AG04449 (cell line): Measurements from ENCODE around the gene ATP13A2.
A peak's percentile ranks its signal among the peaks of the same experiment; 100 is the strongest.

Experiments used
- CTCF ChIA-PET: fragments of 350-600 bp; formaldehyde crosslinking; extraction: SDS; loops from one replicate; lab custom pipeline; 2021; ENCODE audit warnings: antibody characterized with exemption; lab: Yijun Ruan, JAX
- POLR2A ChIA-PET: fragments of 400-600, 350-600 bp; formaldehyde crosslinking; extraction: SDS; loops from one replicate; lab custom pipeline; 2020; ENCODE audit warnings: antibody characterized with exemption, inconsistent platforms; lab: Yijun Ruan, JAX
- DNase-seq: peaks from one replicate; pipeline ENCODE4 v3.0.0-alpha.2; 2010; ENCODE audit warnings: low read depth, low spot score
- H3K4me3 ChIP-seq: 2 replicates; pipeline ENCODE4 v1.5.1; 2011; ENCODE audit warnings: low read depth, mild to moderate bottlenecking, control low read depth, low read length
- TF ChIP-seq, protein P1 (sequence below): IDR thresholded peaks from one replicate; pipeline ENCODE4 v1.5.1; 2011; ENCODE audit warnings: mild to moderate bottlenecking, moderate library complexity, low read length, control low read depth, inconsistent platforms; ENCODE audit not compliant: insufficient read depth; ENCODE audit errors: missing control alignments

The ATP13A2 gene

DNA sequence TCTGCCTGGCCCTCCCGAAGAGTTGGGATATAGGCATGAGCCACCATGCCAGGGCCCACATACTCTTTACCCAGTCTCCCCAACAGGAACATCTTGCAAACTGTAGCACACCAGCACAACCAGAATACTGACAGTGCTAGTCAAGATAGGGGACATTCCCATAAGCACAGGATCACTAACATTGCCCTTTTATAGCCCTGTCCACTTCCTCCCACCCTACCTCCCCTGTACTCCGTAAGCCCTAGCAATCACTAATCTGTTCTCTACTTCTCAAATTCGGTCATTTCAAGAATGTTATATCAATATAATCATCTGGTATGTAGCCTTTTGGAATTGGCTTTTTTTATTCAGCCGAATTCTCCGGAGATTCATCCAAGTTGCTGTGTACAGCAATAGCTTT is 36.2 kb upstream of the ATP13A2 start:
- H3K4me3 ChIP-seq = no peak overlapping the region
- DNase-seq = no peak
- ChIA-PET CTCF (interaction anchor here (1.2 to 15.7 kb wide), 6 partner anchors 11 to 94 kb away, joined by 3 to 447 read pairs (median 10); no protein-coding TSS in a partner anchor), POLR2A (no interaction called here)
- TF ChIP-seq, protein P1, sequence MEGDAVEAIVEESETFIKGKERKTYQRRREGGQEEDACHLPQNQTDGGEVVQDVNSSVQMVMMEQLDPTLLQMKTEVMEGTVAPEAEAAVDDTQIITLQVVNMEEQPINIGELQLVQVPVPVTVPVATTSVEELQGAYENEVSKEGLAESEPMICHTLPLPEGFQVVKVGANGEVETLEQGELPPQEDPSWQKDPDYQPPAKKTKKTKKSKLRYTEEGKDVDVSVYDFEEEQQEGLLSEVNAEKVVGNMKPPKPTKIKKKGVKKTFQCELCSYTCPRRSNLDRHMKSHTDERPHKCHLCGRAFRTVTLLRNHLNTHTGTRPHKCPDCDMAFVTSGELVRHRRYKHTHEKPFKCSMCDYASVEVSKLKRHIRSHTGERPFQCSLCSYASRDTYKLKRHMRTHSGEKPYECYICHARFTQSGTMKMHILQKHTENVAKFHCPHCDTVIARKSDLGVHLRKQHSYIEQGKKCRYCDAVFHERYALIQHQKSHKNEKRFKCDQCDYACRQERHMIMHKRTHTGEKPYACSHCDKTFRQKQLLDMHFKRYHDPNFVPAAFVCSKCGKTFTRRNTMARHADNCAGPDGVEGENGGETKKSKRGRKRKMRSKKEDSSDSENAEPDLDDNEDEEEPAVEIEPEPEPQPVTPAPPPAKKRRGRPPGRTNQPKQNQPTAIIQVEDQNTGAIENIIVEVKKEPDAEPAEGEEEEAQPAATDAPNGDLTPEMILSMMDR = no peak

DNA sequence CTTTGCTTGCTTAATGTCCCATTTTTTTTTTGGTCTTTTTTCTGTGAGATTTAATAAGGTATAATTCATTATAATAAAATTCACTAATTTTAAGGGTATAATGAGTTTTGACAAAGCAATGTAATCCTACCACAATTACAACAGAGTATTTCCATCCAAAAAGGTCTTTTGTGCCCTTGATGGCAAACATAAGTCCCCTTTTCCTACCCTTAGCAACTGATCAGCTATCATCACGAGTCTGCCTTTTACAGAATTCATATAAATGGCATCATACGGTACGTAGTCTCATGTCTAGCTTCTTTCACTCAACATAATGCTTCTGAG is 34.6 kb upstream of the ATP13A2 start:
- DNase-seq = no peak
- ChIA-PET POLR2A (no interaction called here), CTCF (interaction anchor here (0.7 to 15.7 kb wide), 31 partner anchors 9 to 1963 kb away, joined by 3 to 447 read pairs (median 4); partner anchors contain the start of gene MFAP2)
- no peak overlapping the region for H3K4me3 ChIP-seq
- TF ChIP-seq, protein P1 = no peak

- TF ChIP-seq, protein P1 = peak; percentile 51
- ChIA-PET POLR2A (no interaction called here), CTCF (interaction anchor here (0.7 to 15.7 kb wide), 32 partner anchors 9 to 1964 kb away, joined by 3 to 447 read pairs (median 4); partner anchors contain the start of gene MFAP2)
- H3K4me3 ChIP-seq = no peak overlapping the region
- no peak for DNase-seq
Observed at GRCh38 chr1:17045634-17046333, 34.1 kb upstream of the ATP13A2 start.

- POLR2A ChIA-PET = no interaction called here
- no peak for DNase-seq
- H3K4me3 ChIP-seq = no peak overlapping the region
- TF ChIP-seq, protein P1 = no peak
- CTCF ChIA-PET = interaction anchor here (1.0 to 15.7 kb wide), 15 partner anchors 8 to 135 kb away, joined by 3 to 447 read pairs (median 6); no protein-coding TSS in a partner anchor
Observed at GRCh38 chr1:17045150-17045549, 33.4 kb upstream of the ATP13A2 start.

GRCh38 chr1:17043676-17044075 is 31.9 kb upstream of the ATP13A2 start:
- CTCF ChIA-PET = interaction anchor here (3.1 to 15.7 kb wide), 3 partner anchors 10 to 90 kb away, joined by 15 to 447 read pairs (median 25); no protein-coding TSS in a partner anchor

GRCh38 chr1:17040135-17040534 is 28.4 kb upstream of the ATP13A2 start:
- CTCF ChIA-PET = interaction anchor here (15.7 kb wide), 1 partner anchor 86 kb away, joined by 447 read pairs; no protein-coding TSS in a partner anchor
- no peak overlapping the region for H3K4me3 ChIP-seq
- TF ChIP-seq, protein P1 = no peak
- no peak for DNase-seq
- POLR2A ChIA-PET = no interaction called here

More at GRCh38 chr1:17043676-17044075, 31.9 kb upstream of the ATP13A2 start:
- DNase-seq = no peak
- no peak overlapping the region for H3K4me3 ChIP-seq
- TF ChIP-seq, protein P1 = no peak
- POLR2A ChIA-PET = no interaction called here
